NT2/D1 (cell line): Measurements from ENCODE around the gene HSD3B2.

Experiments
- DNase-seq: peaks from one replicate; pipeline ENCODE4 v3.0.0-alpha.2; 2011; ENCODE audit warnings: low read depth, low spot score
- H3K27me3 ChIP-seq: 2 replicates; pipeline ENCODE4 v1.6.0; 2011; ENCODE audit warnings: mild to moderate bottlenecking; ENCODE audit not compliant: insufficient read length, insufficient read depth
- H3K36me3 ChIP-seq: 2 replicates; pipeline ENCODE4 v1.6.1; 2011; ENCODE audit warnings: mild to moderate bottlenecking, low read length, mixed read lengths; ENCODE audit not compliant: insufficient read depth, insufficient read length
- H3K4me1 ChIP-seq: 2 replicates; pipeline ENCODE4 v1.5.1; 2011; ENCODE audit not compliant: insufficient read depth, insufficient read length
- H3K4me3 ChIP-seq: 2 replicates; pipeline ENCODE4 v1.5.1; 2011; ENCODE audit warnings: low read depth; ENCODE audit not compliant: insufficient read length
- H3K9ac ChIP-seq: 2 replicates; pipeline ENCODE4 v1.6.0; 2011; ENCODE audit warnings: low read depth; ENCODE audit not compliant: insufficient read length
- H3K9me3 ChIP-seq: 2 replicates; pipeline ENCODE4 v1.5.1; 2011; ENCODE audit warnings: mild to moderate bottlenecking, low read length; ENCODE audit not compliant: insufficient read depth
- SUZ12 ChIP-seq: IDR thresholded peaks from 2 replicates; pipeline ENCODE4 v1.6.1; 2011; ENCODE audit not compliant: insufficient read length, insufficient read depth; ENCODE audit errors: extremely low read depth
- YY1 ChIP-seq: IDR thresholded peaks from 2 replicates; pipeline ENCODE4 v1.6.1; 2011; ENCODE audit not compliant: insufficient read length, insufficient read depth
- ZNF274 ChIP-seq: IDR thresholded peaks from 2 replicates; pipeline ENCODE4 v1.6.1; 2011; ENCODE audit warnings: mild to moderate bottlenecking, low read depth, low read length

HSD3B2 gene

GRCh38 chr1:119420638-119421037 lies 5.7 kb downstream of the HSD3B2 start:
- Histone ChIP-seq H3K9me3 (no peaks in the 10 kb centered on the region), H3K4me3 (no peak overlapping the region), H3K9ac (no peak overlapping the region), H3K36me3 (no peaks in the 10 kb centered on the region), H3K4me1 (no peaks in the 10 kb centered on the region), H3K27me3 (no peaks in the 10 kb centered on the region)
- TF ChIP-seq ZNF274 (no peak), SUZ12 (no peak), YY1 (no peak)
- no peak for DNase-seq

GRCh38 chr1:119422631-119423030 lies 7.7 kb downstream of the HSD3B2 start:
- no peak for DNase-seq
- Histone ChIP-seq H3K9ac (no peak overlapping the region), H3K4me3 (no peak overlapping the region), H3K27me3 (no peaks in the 10 kb centered on the region), H3K4me1 (no peaks in the 10 kb centered on the region), H3K36me3 (no peaks in the 10 kb centered on the region), H3K9me3 (no peaks in the 10 kb centered on the region)
- TF ChIP-seq SUZ12 (no peak), YY1 (no peak), ZNF274 (no peak)

GRCh38 chr1:119428991-119429390 lies 14.0 kb downstream of the HSD3B2 start:
- H3K9ac ChIP-seq, result no peak overlapping the region
- TF ChIP-seq ZNF274, result no peak
- TF ChIP-seq SUZ12, result no peak
- TF ChIP-seq YY1, result no peak
- DNase-seq, result no peak
- no peaks in the 10 kb centered on the region for H3K36me3 ChIP-seq
- no peaks in the 10 kb centered on the region for H3K27me3 ChIP-seq
- no peaks in the 10 kb centered on the region for H3K9me3 ChIP-seq
- H3K4me3 ChIP-seq, result no peak overlapping the region
- no peaks in the 10 kb centered on the region for H3K4me1 ChIP-seq

GRCh38 chr1:119429687-119430086 lies 14.7 kb downstream of the HSD3B2 start:
- H3K4me3 ChIP-seq, result no peak overlapping the region
- no peak for DNase-seq
- H3K9me3 ChIP-seq, result no peaks in the 10 kb centered on the region
- no peaks in the 10 kb centered on the region for H3K36me3 ChIP-seq
- no peak overlapping the region for H3K9ac ChIP-seq
- no peaks in the 10 kb centered on the region for H3K4me1 ChIP-seq
- TF ChIP-seq SUZ12, result no peak
- no peak for TF ChIP-seq YY1
- no peak for TF ChIP-seq ZNF274
- no peaks in the 10 kb centered on the region for H3K27me3 ChIP-seq

GRCh38 chr1:119430486-119430885 lies 15.5 kb downstream of the HSD3B2 start:
- Histone ChIP-seq H3K27me3 (no peaks in the 10 kb centered on the region), H3K9ac (no peak overlapping the region), H3K4me3 (no peak overlapping the region), H3K4me1 (no peaks in the 10 kb centered on the region), H3K9me3 (no peaks in the 10 kb centered on the region), H3K36me3 (no peaks in the 10 kb centered on the region)
- TF ChIP-seq ZNF274 (no peak), YY1 (no peak), SUZ12 (no peak)
- no peak for DNase-seq

- no peak for DNase-seq
- Histone ChIP-seq H3K9ac (no peak overlapping the region), H3K36me3 (no peaks in the 10 kb centered on the region), H3K27me3 (no peaks in the 10 kb centered on the region), H3K4me1 (no peaks in the 10 kb centered on the region), H3K9me3 (no peaks in the 10 kb centered on the region), H3K4me3 (no peak overlapping the region)
- TF ChIP-seq ZNF274 (no peak), YY1 (no peak), SUZ12 (no peak)
These were observed 16.9 kb downstream of the HSD3B2 start for GRCh38 chr1:119431836-119432235.

DNA sequence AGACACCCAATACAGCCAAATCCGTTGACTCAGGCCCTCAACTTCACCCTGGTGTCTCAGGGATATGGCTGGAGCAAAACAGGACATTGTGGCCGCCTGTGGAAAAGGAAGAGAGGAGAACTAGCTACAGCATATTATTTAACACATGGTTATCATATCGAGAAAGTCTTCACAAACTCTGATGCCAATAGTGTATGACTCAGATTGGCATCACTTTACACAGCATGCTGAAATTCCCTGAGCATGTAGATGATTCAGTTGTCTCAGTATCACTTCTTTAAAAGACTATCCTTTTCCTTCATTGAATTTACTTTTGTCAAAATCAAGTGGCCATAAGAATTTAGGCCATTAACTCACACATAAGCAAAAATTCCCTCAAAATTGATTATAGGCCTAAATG lies 20.1 kb downstream of the HSD3B2 start:
- no peaks in the 10 kb centered on the region for H3K9me3 ChIP-seq
- H3K4me3 ChIP-seq, result no peak overlapping the region
- H3K9ac ChIP-seq, result no peak overlapping the region
- H3K36me3 ChIP-seq, result no peaks in the 10 kb centered on the region
- no peak for TF ChIP-seq YY1
- TF ChIP-seq SUZ12, result no peak
- no peak for TF ChIP-seq ZNF274
- no peaks in the 10 kb centered on the region for H3K27me3 ChIP-seq
- no peaks in the 10 kb centered on the region for H3K4me1 ChIP-seq
- no peak for DNase-seq

- TF ChIP-seq SUZ12, result no peak
- no peak for TF ChIP-seq YY1
- no peak for TF ChIP-seq ZNF274
- H3K4me1 ChIP-seq, result no peaks in the 10 kb centered on the region
- H3K36me3 ChIP-seq, result no peaks in the 10 kb centered on the region
- H3K4me3 ChIP-seq, result no peak overlapping the region
- H3K27me3 ChIP-seq, result no peaks in the 10 kb centered on the region
- H3K9ac ChIP-seq, result no peak overlapping the region
- H3K9me3 ChIP-seq, result no peaks in the 10 kb centered on the region
- DNase-seq, result no peak
These were observed 23.8 kb downstream of the HSD3B2 start for GRCh38 chr1:119438761-119439160.
